GM19351 (cell line): Measurements from ENCODE around the gene ZBTB33.
A peak's percentile ranks its signal among the peaks of the same experiment; 100 is the strongest.

Experiments
- ATAC-seq: cut with Tn5 transposase; IDR thresholded peaks from one replicate; pipeline ENCODE4 v1.9.1; 2021; ENCODE audit warnings: mild to moderate bottlenecking, moderate library complexity; ENCODE audit not compliant: unreplicated experiment

Gene ZBTB33

GRCh38 chrX:120262859-120263708 is 12.5 kb downstream of the ZBTB33 start:
- ATAC-seq, result no peak

- ATAC-seq, result no peak
Measured at GRCh38 chrX:120264341-120264740, 13.7 kb downstream of the ZBTB33 start.

GRCh38 chrX:120269373-120270035 is 18.9 kb downstream of the ZBTB33 start:
- no peak for ATAC-seq

GRCh38 chrX:120270567-120270966 is 20.0 kb downstream of the ZBTB33 start:
- ATAC-seq, result no peak

GRCh38 chrX:120271218-120271617 is 20.6 kb downstream of the ZBTB33 start:
- no peak for ATAC-seq

GRCh38 chrX:120274145-120274544 is 23.5 kb downstream of the ZBTB33 start:
- no peak for ATAC-seq

GRCh38 chrX:120274958-120275357 is 24.3 kb downstream of the ZBTB33 start:
- no peak for ATAC-seq

GRCh38 chrX:120281021-120281624 is 30.5 kb downstream of the ZBTB33 start:
- ATAC-seq, result no peak

- no peak for ATAC-seq
Measured at GRCh38 chrX:120281761-120282160, 31.1 kb downstream of the ZBTB33 start.

GRCh38 chrX:120282697-120283096 is 32.1 kb downstream of the ZBTB33 start:
- no peak for ATAC-seq

GRCh38 chrX:120286733-120287512 is 36.3 kb downstream of the ZBTB33 start:
- ATAC-seq, result peak; percentile 41

GRCh38 chrX:120287513-120288112 is 37.0 kb downstream of the ZBTB33 start:
- ATAC-seq, result peak; percentile 53

GRCh38 chrX:120290107-120290506 is 39.5 kb downstream of the ZBTB33 start:
- no peak for ATAC-seq

GRCh38 chrX:120291211-120291610 is 40.6 kb downstream of the ZBTB33 start:
- no peak for ATAC-seq

- ATAC-seq, result no peak
Measured at GRCh38 chrX:120293015-120293414, 42.4 kb downstream of the ZBTB33 start.

- ATAC-seq, result no peak
Measured at GRCh38 chrX:120294651-120295050, 44.0 kb downstream of the ZBTB33 start.

GRCh38 chrX:120297923-120298322 is 47.3 kb downstream of the ZBTB33 start:
- ATAC-seq, result no peak

GRCh38 chrX:120299928-120300327 is 49.3 kb downstream of the ZBTB33 start:
- ATAC-seq, result no peak

- no peak for ATAC-seq
Measured at GRCh38 chrX:120301497-120301896, 50.9 kb downstream of the ZBTB33 start.

- ATAC-seq, result no peak
Measured at GRCh38 chrX:120301960-120302359, 51.3 kb downstream of the ZBTB33 start.

- peak; percentile 85 for ATAC-seq
Measured at GRCh38 chrX:120302434-120302833, 51.8 kb downstream of the ZBTB33 start.
